ENCODE measurements around the gene MBP. TPM values are rescaled to one million over a fixed set of nuclear protein-coding genes. Genes with fewer than 3 reads are reported as not detected.

Gene MBP
- total and polyA plus RNA-seq, 2 experiments from 2014 or later, result 18.4 to 22.9 TPM

DNA sequence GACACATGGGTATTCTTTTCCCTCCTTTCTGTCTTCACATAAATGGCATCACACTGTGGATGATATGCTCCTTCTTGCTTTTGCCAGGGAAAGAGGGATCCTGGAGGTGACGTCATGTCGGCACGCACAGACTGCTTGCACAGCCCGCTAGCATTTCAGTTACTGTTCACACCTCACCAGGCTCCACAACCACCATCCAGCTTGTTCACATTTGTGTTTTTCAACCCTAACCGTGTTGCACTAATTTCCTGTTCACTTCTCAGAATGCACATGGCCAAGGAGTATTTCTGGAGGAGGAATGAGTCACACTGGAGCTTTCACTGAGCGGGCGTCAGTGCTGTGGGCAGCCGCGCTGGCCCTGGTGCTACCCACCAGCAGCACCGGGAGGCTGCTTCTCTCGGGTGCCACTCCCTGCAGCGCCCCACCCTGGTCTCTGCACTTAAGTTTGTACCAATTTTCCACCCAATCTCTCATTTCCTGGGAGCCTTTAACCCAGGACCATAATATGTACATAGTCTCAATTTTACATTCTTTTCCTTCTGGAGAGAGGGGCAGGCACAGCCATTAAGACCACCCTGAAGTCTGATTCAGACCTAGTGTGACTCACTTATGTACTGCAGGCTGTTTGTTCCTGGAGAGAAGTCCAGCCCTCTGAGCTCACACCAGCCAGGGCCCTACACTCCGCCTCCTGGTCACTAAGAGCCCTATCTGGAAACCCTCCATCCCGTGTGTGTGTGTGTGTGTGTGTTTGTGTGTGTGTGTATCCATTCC is 65.1 kb downstream of the MBP start (continued):
- TF ChIP-seq ETS1 (IDR thresholded peaks at IDR 0.05) (no peak), ZNF114 (CRISPR knock-in tag; IDR thresholded peaks at IDR 0.05) (no peak), CTCF (conservative IDR thresholded peaks at IDR 0.05; ENCODE audit: low read depth in 2 of 2) (no peak), EZH2phosphoT487 (IDR thresholded peaks at IDR 0.05; ENCODE audit: unreplicated experiment) (no peak), POLR2AphosphoS5 (IDR thresholded peaks at IDR 0.05; ENCODE audit: low read depth) (no peak), ZNF331 (CRISPR knock-in tag; IDR thresholded peaks at IDR 0.05; ENCODE audit: low read depth) (no peak)

DNA sequence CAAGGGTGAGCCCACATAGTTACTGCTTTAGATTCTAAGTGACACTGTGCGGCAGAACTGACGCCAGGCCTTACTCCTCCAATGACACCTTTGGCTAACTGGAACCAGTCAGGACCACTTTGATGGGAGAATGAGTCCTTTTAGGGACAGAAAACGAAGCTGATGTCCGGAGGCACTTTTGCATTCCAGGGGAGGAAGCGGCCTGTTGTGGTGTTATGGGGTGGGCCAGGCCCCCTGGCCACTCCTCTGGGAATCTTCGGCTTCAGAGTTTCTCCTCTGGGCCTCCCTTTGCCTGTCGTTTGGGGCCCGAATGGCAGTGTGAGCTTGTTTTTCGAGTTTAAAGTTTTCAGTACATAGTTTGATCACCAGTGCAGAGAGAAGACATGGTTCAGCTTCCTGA is 65.9 kb downstream of the MBP start:
- no peaks in the 10 kb centered on the region for H3K27me3 ChIP-seq (ENCODE audit: insufficient read depth)
- H4K20me1 ChIP-seq (replicated peaks; ENCODE audit: insufficient read depth), result peaks cover 3% of the 10 kb centered on the region; the same call in 1 of the 2 replicates
- DNase-seq (ENCODE audit: low spot score) (no peak), ATAC-seq (no peak)
- H3K36me3 Mint-ChIP-seq (ENCODE audit: low read depth), result peaks cover 11% of the 10 kb centered on the region
- no peaks in the 10 kb centered on the region for H3K9me3 Mint-ChIP-seq
- H3K4me1 Mint-ChIP-seq, result peaks cover 38% of the 10 kb centered on the region
- H3K4me3 Mint-ChIP-seq, result no peak overlapping the region
- H2AFZ ChIP-seq, result no peak overlapping the region
- H3K27me3 Mint-ChIP-seq (ENCODE audit: insufficient read depth, low read depth, poor library complexity), result peaks cover 3% of the 10 kb centered on the region
- no peak overlapping the region for H3K4me3 ChIP-seq
- peaks cover 16% of the 10 kb centered on the region for H3K4me1 ChIP-seq (ENCODE audit: insufficient read depth)
- H3K36me3 ChIP-seq (ENCODE audit: insufficient read depth), result no peaks in the 10 kb centered on the region
- no peaks in the 10 kb centered on the region for H3K9me2 ChIP-seq (ENCODE audit: insufficient read depth)
- H3K27ac Mint-ChIP-seq, result no peak overlapping the region
- no peaks in the 10 kb centered on the region for H3F3A ChIP-seq (replicated peaks; ENCODE audit: low read depth)
- H3K79me2 ChIP-seq (replicated peaks; ENCODE audit: insufficient read depth), result no peaks in the 10 kb centered on the region
- H3K4me2 ChIP-seq, result no peak overlapping the region
- H3K27ac ChIP-seq (ENCODE audit: low read depth), result 0 out of 2 replicates have a peak overlapping the region, but pooled peaks have one; percentile 39
- no peak for TF ChIP-seq ZNF462 (CRISPR knock-in tag; IDR thresholded peaks at IDR 0.05)
- TF ChIP-seq ZNF331 (CRISPR knock-in tag; IDR thresholded peaks at IDR 0.05; ENCODE audit: low read depth), result no peak
- no peak for TF ChIP-seq POLR2AphosphoS5 (IDR thresholded peaks at IDR 0.05; ENCODE audit: low read depth)
- TF ChIP-seq NANOG (IDR thresholded peaks at IDR 0.05; ENCODE audit: borderline replicate concordance), result no peak
- no peak for TF ChIP-seq CREB1 (CRISPR knock-in tag; IDR thresholded peaks at IDR 0.05; ENCODE audit: low read depth)
- TF ChIP-seq JUNB (IDR thresholded peaks at IDR 0.05; ENCODE audit: unreplicated experiment), result no peak
- TF ChIP-seq STAT1 (IDR thresholded peaks at IDR 0.05; ENCODE audit: unreplicated experiment), result no peak
- TF ChIP-seq EZH2 (IDR thresholded peaks at IDR 0.05; ENCODE audit: low read depth, unreplicated experiment), result no peak
- TF ChIP-seq CTCF (conservative IDR thresholded peaks at IDR 0.05; ENCODE audit: low read depth in 2 of 2), result no peak
- TF ChIP-seq EZH2phosphoT487 (IDR thresholded peaks at IDR 0.05; ENCODE audit: unreplicated experiment), result no peak
- TF ChIP-seq ZNF114 (CRISPR knock-in tag; IDR thresholded peaks at IDR 0.05), result no peak

Measured in GM23338 (cell line).